ENCODE measurements around the gene DUS3L.

The DUS3L gene

DNA sequence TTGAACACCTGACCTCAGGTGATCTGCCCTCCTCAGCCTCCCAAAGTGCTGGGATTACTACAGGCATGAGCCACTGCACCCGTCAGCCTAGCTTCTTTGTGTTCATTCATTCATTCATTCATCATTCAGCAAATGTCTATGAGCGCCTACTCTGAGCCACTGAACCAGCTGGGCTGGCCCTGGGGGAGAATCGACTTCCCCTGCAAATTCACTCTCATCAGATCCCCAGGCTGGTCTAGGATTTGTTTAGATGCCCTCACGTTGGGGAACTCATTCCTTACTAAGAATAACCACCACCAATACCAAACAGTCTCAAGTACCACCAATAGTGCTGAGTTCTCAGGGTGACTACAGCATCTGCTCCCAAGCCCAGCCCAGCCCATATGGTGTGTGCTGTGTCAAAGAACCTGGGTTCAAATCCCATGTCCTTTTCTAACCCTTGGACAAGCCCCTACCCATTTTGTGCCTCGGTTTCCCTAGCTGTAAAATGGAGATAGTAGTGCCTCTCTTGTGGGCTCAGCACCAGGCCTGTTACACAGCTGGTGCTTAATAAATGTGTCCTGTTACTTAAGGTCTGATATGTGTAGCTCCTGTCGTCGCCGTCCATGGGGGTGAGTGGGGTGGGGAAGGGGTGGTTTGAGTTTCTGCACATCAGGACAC is 30.7 kb upstream of the DUS3L start:
- no peak for FAIRE-seq

DNA sequence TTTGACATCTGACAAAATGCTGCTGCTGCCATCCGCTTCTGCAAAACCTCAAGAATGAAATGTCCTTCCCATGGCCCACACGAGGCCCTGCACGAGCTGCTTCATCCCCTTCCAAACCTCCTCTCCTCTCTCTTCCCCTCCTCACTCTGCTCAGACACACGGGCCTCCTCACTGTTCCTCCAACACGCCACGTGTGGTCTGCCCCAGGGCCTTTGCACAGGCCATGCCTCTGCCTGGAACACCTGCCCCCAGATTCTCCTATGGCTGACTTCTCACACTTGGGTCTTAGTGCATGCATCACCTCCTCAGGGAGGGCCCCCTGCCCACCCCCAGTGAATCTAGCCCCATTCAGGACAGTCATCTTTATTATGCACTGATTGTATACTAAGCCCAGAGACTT is 29.8 kb upstream of the DUS3L start:
- no peak for FAIRE-seq

DNA sequence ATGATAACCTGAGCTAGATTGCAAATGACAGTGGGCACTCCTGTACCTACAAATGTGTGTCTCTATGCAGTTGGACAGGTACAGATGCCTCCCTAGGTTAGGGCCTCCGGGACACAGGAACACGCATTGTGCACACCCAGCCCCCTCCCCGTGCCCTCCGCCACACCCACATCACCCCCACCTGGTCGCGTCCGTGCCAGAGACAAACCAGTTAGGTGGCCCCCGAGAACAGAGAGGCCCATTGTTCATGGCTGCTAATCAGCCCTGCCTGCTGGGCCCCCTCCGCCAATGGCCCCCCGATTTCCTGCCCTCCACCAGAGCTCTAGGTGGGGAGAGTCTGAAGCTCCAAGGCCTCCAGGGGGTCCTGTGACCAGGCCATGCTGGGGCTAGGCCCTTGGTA is 27.6 kb upstream of the DUS3L start:
- no peak for FAIRE-seq

DNA sequence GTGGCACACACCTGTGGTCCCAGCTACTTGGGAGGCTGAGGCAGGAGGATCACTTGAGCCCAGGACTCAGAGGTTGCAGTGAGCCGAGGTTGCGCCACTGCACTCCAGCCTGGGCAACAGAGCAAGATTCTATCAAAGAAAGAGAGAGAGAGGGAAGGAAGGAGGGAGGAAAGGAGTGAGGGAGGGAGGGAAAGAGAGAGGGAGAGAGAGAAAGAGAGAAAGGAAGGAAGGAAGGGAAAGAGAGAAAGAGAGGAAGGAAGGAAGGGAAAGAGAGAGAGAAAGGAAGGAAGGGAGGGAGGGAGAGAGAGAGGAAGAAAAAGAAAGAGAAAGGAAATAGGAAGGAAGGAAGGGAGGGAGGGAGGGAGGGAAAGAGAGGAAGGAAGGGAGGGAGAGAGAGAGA is 26.3 kb upstream of the DUS3L start:
- no peak for FAIRE-seq

DNA sequence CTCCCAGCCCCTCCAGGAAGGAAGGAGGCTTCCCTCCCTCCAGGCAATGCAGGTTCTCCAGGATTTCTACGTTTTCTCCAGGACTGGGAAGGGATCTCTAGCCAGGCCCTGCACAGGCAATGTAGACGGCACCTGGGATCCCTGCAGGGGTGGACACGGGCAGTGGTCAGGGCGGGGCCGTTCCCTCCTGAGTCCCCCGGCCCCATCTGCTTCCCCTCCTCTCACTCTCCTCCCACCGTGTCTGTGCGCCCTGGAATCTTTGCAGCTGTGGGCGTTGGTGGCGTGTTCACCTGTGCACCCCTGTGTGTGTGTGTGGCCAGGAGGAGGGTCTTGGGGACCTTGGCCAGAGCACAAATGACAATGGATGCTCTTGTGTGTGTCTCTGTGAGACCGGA is 23.9 kb upstream of the DUS3L start:
- no peak for FAIRE-seq

DNA sequence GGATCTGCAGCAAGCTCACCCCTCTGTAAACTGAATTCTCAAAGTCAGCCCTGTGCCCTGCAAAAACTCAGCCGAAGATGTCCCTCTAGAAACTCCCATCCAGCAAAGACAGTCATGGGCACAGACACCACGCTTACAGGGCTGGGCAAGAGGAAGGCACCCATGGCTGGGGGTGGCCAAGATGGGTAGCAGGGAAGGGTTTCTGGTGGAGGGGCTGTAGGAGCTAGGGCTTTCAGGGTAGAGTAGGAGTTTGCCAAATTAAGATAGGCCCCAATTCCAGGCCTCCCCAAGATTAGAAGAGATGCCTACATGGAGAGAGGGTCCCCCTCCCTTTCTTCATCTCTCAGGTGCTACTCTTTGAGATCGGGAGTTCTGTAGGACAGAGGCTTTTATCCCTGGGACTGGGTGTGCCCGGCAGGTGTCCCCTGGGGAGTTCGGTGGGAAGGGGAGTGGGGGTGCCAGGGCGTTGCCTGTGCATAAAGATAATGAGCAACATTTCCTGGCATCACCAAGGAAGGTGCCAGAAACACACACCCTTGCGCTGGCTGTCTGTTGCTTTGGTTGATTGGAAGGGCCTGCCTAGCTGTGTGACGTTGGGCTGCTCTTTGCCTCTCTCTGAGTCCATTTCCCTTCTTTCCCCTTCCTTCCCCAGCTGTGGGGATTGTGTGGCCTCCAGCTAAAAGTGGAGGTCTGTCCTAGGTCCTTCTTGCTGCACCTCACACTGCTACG is 23.3 kb upstream of the DUS3L start:
- no peak for FAIRE-seq

DNA sequence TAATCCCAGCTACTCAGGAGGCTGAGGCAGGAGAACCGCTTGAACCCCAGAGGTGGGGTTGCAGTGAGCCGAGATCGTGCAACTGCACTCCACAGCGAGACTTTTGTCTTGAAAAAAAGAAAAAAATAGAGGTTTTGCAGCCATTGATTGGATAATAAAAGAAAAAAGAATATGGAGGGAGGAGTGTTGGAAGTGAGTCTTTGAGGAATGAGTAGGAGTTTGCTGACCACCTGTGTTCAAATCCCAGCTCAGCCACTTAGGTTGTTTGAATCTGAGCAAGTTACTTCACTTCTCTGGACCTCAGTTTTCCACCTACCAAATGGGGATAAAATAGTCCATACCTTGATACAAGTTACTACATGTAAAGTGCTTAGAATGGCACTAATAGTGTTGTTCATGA is 20.2 kb upstream of the DUS3L start:
- no peak for FAIRE-seq

DNA sequence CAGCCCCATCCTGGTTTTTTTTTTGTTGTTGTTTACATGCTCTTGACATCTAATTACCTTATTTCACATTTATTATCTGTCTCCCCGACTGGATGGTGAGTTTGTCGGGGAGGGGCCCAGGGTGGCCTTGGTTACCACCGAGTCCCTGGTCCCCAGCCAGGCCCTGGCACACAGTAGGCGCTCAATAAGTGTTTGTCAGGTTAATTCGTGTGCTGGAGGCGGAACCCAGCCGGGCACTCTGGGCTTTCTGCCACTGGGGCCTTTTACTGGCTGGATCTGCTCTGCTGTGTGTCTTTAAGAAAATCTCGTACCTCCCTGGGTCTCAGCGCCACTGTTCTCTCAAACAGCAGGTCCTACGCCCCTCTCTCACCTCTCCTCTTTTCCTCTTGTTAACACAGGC is 18.5 kb upstream of the DUS3L start:
- FAIRE-seq, result no peak

DNA sequence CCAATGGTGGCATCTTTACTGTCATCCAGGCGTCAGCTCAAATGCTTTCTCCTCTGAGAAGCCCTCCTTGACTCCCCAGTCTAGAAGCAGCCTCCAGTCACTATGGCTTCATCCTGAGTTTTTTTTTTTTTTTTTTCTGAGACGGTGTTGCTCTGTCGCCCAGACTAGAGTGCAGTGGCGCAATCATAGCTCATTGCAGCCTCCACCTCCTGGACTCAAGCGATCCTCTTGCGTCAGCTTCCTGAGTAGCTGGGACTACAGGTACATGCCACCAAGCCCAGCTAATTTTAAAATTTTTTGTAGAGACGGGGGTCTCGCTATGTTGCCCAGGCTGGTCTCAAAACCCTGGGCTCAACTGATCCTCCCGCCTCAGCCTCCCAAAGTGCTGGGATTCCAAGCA is 18.1 kb upstream of the DUS3L start:
- FAIRE-seq, result no peak

DNA sequence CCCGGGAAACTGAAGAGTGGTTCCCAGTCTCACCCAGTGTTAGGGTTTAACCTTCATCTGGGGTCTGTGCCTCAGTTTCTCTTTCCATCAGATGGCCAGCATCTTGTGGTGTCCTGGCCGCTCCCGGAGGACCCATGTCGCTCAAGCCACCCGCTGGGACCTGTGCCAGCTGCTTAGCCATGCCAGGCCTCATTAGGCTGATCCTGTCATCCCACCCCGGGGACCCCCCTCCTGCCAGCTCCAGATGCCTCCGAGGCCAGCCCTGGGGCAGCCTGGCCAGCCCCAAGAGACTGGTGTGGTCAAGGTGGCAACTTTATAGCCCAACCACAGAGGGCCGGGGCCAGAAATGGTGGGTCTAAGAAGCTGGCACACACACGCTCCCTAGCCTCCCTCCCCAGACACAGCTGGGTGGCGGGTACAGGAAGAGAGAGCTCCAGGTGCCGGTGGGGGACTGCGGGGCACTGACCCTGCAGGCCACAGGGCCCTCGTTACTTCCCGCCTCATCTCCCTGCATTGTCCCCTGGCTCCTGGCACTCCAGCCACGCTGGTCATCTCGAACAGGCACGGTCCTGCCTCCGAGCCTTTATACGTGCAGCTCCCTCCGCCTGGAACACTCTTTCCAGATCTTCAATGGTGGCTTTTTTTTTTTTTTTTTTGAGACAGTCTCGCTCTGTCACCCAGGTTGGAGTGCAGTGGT is 17.3 kb upstream of the DUS3L start:
- FAIRE-seq, result no peak

DNA sequence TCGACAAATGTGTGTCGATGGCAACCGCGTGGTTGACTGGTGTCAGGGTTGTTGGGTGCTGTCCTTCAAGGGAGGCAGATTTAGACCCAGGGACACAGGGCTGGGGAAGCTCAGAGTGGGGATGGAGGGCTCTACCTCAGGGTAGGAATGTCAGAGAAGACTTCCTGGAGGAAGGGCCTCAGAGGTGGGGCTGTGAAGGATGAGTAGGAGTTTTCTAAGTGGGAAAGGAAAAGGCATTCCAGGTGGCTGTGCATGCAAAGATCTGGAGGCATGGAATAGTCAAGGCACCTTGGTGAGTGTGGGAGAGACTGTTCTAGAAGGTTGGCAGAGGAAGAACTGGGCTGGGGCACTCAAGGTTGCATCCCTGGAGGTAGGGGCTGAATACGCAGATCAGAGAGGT is 15.9 kb upstream of the DUS3L start:
- FAIRE-seq, result no peak

DNA sequence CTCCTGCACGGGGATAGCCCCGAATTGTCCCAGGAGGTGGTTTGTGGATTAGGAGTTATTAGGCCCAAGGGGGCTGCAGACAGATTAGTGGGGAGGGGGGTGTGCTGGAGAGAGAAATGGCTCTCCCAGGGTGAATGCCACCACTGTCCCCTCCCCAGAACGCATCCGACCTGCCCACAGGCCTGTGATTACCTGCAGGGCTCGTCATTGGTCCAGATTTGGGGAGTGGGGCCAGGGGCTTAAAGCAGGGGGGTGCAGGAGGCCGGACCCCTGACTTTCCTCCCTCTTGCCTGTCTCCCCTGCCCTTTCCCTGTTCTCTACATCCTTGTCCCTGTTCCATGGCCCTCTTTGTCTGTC is 15.1 kb upstream of the DUS3L start:
- no peak for FAIRE-seq

DNA sequence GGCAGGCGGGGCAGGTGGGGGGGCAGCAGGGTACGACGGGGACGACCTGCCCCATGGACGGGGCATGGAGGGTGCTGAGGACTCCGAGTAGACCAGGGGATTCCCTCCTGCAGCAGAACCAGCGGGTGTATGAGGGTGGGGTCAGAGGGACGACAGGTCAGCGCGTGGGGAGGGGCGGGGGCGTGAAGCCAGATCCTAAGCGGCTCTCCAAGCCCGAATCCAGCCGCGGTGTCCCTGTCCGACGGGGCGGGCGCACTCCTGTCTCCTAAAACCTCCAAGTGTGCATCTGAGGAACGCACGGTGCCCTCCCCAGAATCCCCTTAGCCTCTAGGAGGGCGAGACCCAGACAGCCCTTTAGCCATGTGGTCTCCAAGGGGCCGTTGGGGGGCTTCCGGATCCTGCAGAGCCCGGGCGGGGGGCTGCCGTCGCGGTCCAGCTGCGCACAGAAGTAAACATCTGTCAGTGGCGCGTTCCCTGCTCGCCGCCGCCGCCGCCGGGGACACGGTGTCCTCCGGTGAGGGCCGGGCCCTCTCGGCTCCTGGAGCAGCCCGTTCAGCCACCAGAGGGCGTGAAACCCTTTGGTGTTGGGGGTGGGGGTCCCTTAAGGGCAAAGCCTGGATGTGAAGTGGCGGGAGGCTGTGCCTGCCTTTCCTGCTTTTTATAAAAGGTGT is 14.6 kb upstream of the DUS3L start:
- FAIRE-seq, result no peak

DNA sequence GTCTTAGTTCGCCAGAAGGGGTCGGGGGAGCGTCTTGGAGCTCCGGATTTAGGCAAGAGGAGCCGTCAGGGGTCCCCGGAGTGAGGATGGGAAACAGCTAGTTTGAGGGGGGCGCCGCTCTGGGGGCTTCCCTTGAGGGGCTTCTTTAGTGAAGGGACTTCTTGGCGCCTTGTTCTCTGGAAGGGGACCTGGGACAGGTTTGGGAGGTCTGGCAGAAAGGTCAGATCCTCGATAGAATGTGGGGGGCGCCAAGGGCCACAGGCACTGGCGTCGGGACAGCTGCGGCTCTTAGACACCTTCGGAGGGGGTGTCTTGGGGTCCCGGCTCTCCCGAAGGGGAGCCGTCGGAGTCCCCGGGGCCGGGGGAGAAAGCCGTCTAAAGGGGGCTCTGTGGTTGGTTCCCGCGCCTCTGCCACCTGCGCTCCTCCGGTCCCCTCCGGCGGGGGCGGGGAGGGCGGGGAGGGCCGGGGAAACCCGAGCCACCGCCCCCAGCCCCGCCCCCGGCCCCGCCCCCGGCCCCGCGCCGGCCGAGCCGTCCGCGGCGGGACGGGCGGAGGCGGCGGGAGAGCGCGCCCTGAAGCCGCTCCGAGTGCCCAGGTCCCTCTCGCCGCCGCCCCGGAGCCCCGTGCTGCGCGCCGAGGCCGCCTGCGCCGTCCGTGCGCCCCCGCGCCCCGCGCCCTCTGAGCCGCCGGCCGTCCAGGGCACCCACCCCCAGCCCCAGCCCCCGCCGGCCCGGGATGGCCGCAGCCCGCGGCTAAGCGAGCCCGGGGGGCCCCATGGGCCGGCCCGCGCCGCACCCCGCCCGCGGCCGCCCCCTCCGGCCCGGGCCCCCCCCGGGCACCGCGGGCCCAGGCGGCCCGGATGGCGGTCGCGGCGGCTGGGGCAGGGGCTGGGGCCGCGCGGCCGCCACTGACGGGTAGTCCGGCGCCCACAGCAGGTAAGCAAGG is 13.8 kb upstream of the DUS3L start, which contains the start of gene NRTN:
Gene NRTN (plus strand): TSS at position 552 of the 946 bp plus-strand sequence. CDS start 19,099 bp downstream, outside the sequence.
- FAIRE-seq, result no peak

DNA sequence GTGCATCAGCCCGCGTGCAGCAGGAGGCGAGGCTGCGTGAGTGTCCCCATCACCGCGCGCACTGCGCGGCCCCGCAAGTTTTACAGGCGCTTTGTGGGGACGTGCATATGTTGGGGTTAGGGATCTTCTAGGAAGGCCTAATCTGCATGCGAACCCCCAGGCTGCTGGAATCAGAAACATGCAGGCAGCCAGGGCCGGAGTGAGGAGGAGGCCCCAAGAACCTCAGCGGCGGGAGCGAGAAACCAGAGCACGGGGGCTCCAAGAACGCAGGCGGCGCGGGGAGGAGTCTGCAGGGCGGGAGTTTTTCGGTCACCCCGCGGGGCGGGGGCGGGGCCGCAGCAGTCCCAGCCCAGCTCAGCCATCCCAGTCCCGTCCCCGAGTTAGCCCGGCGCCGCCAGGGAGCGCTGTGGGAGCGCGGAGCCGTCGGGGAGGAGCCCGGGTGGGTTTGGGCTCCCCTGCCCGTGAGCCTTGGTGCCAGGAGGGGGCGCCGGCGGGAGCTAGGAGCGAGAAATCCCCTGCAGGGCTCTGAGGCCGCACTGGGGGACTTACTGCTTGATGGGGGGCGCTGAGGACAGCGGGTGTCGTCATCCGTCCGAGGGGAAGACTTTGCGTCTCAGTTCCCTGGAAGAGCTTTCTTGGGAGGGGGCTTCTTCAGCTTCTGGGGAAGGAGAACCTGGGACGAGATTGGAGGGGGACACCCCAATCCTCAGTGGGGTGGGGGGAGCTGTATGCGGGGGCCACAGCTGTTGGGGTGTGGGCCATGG is 13.0 kb upstream of the DUS3L start:
- peak; percentile 25 for FAIRE-seq

DNA sequence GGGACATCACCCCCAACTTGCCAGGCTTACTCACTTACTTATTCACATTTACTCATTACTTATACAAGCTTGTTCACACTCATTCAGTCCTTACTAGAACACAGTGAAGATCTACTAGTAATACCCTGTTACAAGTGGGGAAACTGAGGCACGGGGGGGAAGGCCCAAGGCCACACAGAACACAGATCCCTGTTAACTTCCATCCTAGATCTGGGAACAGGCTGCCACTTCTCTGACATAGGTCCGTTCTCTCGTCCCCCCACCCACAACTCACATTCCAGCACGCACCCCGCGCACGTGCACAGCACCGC is 12.4 kb upstream of the DUS3L start:
- FAIRE-seq, result no peak

DNA sequence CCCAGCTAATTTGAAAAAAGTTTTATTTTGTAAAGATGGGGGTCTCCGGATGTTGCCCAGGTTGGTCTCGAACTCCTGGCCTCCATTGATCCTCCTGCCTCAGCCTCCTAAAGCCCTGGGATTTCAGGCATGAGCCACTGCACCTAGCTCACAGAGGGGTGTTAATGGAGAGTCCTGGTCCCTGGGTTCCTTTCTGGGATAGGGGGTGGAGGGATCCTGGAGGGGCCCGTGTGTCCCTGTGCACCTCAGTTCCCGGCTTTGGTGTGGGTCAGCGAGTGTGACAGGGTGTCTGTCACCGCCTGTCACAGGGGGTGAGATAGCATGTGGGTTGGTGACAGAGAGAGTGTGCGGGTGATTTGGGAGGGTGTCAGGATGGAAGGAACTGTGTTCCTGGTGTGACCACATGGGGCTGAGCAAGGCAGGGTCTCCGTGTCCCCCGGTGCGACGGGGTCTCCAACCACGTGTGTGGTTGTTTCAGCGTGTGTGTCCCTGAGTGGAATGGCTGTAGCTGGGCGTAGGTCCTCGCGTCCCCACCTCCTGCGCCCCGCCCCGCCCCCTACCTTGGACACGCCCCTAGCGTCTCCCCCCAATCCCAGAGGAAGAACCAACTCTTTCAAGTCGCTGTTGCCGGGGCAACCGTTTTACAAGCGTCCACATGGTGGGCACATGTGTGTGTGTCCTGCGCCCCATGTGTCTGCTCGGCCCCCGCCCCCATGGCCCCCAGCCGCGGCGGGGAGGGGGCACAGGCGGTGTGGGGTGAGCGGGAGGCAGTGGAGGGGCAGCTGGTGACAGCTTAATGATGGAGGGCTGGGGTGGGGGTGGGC is 11.0 kb upstream of the DUS3L start:
- FAIRE-seq, result no peak

DNA sequence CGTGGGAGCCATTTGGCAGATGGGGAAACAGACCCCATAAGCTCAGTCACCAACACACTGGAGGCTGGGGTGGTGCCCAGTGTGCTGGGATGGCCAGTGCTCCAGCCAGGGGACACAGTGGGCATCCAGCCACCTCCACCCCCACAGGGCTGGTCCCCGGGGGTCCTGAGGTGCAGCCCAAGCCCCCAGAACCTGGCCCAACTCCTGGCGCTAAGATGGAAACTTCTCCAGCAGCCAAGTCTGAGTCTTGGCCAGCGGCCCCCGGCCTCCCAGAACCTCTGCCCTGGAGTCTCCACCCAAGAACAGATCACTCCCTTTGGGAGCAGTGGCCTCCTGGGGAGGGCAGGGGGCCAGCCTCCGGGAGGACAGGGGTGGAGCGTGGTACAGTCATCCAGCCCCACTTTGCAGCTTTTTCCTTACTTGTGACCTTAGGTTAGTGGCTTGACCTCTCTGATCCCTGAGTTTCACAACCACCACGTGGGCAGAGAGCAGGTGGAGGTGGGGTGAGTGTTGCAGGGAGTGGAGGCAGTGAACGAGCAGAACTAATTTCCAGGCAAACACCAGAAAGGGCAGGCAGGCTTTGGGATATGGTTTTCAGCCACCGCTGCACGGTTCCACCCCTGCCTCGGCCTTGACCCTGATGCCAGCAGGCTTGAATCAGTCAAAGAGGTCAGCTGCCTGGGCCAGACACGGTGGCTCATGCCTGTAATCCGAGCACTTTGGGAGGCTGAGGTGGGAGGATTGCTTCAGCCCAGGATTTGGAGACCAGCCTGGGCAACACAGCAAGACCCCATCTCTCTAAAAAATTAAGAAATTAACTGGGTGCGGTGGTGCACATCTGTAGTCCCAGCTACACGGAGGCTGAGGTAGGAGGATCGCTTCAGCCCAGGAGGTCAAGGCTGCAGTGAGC is 9.7 kb upstream of the DUS3L start:
- FAIRE-seq, result no peak

All from TTC549 (cell line).